ENCODE data around the gene PHB1.

DNA sequence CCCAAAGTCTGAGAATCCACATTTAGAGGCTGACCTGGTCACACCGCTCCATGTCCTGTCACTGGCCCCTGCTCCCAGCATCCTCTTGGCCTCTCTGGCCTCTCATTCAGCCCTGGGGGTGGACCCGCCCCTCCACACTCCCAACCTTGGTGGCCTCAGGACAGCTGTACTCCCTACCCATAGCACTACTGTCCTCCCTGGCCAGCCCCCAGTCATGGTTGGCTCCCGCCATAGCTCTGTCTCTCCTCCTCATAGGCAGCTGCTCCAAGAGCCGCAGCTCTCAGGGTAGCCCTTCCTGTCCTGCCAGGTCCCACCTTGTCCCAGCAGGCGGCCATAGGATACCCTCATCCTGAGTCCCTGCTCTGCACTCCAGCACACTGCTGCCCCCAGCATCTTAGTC is 38.0 kb upstream of the PHB1 start:
- TF ChIP-seq EZH2 (IDR thresholded peaks at IDR 0.05; ENCODE audit: low read depth, unreplicated experiment) = no peak
- TF ChIP-seq, protein P1, sequence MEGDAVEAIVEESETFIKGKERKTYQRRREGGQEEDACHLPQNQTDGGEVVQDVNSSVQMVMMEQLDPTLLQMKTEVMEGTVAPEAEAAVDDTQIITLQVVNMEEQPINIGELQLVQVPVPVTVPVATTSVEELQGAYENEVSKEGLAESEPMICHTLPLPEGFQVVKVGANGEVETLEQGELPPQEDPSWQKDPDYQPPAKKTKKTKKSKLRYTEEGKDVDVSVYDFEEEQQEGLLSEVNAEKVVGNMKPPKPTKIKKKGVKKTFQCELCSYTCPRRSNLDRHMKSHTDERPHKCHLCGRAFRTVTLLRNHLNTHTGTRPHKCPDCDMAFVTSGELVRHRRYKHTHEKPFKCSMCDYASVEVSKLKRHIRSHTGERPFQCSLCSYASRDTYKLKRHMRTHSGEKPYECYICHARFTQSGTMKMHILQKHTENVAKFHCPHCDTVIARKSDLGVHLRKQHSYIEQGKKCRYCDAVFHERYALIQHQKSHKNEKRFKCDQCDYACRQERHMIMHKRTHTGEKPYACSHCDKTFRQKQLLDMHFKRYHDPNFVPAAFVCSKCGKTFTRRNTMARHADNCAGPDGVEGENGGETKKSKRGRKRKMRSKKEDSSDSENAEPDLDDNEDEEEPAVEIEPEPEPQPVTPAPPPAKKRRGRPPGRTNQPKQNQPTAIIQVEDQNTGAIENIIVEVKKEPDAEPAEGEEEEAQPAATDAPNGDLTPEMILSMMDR (conservative IDR thresholded peaks at IDR 0.05; ENCODE audit: low read depth in 2 of 2) = no peak
- no peak for TF ChIP-seq EZH2phosphoT487 (IDR thresholded peaks at IDR 0.05; ENCODE audit: unreplicated experiment)

Measured in GM23338 (cell line).